Amniotic epithelial cell (primary cell): ENCODE measurements around the gene SRSF9.
"Not testable (repeated sequence)": the region's sequence is repeated elsewhere in the genome, so short reads cannot be mapped to it uniquely, and the experiment has no call there.

ENCODE experiments used
- DNase-seq: peaks from one replicate; pipeline ENCODE4 v3.0.0-alpha.2; 2010; ENCODE audit warnings: low read depth

SRSF9 gene, protein sequence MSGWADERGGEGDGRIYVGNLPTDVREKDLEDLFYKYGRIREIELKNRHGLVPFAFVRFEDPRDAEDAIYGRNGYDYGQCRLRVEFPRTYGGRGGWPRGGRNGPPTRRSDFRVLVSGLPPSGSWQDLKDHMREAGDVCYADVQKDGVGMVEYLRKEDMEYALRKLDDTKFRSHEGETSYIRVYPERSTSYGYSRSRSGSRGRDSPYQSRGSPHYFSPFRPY

DNA sequence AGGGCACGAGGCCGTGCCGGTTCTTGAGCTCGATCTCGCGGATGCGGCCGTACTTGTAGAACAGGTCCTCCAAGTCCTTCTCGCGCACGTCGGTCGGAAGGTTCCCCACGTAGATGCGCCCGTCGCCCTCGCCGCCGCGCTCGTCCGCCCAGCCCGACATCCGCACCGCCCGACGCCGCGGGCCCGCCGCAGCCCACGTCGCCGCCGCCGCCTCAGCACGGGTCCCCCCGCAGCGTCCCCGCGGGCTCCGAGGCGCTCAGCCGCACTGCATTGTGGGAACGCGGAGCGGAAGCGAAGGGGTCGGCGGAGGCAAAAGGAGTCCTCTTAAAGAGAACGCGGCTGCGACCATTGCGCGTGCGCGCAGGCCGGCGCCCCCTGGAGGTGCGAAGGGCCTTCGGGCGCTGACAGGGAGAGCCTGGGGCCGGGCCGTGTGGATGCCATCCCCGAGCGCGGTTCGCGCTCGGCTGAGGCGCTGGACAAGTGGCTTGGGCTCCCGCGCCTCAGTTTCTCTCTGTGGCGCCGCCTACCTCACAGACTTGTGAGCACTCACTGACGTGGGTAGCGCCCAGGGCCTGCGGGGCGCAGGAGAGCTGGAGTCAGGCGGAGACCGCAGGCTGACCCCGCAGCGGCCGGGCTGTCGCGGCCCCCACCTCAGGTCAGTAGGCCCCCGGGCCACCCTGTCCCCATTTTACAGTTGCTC lies at the start of gene SRSF9:
TSS of gene SRSF9 (minus strand) at position 299 of the 700 bp plus-strand sequence. CDS start at position 160, 139 bp downstream.
- DNase-seq = peak; percentile 95

DNA sequence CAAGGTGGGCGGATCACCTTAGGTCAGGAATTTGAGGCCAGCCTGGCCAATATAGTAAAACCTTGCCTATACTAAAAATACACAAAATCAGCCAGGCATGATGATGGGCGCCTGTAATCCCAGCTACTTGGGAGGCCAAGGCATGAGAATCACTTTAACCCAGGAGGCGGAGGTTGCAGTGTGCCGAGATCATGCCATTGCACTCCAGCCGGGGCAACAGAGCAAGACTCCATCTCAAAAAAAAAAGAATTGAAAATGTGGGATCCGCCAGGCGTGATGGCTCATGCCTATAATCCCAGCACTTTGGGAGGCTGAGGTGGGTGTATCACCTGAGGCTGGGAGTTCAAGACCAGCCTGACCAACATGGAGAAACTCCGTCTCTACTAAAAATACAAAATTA lies 49.8 kb upstream of the SRSF9 start:
- not testable (repeated sequence) for DNase-seq

DNA sequence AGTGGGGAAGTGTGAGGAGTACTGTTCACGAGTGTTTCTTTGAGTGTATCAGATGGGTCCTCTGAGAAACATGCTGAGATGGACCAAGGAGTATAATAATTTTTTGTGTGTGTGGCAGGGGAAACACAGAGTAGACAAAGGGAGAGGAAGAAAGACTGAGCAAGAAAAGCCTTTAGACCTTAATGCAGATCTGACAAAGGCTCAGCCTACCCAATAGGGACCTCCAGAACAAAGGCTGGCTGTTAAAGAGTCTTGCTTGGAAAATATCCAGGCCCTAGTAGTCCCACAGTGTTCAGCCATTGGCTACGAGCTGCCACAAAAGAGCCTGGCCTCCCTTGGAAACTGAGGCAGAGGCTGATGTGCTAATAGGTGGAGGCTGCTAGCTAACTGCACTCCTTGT lies 45.9 kb upstream of the SRSF9 start:
- no peak for DNase-seq

DNA sequence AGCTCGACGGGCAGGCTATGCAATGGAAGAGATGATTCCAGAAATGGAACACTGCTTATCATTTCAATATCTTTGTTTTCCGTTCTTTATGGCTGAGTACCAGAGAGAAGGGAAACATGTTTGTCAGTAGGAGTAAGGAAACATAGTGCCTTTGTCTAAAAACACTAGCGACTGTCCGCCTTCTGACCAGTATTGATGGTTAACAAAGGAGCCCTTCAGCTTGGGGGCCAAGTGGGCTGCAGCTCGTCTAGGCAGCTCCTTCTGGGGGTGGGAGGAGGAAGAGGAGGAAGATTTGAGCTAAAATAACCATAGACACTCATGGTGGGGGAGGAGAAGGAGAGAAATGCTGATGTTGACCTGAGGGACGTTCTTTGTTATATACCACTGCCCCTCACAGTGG lies 44.5 kb upstream of the SRSF9 start:
- DNase-seq = no peak

DNA sequence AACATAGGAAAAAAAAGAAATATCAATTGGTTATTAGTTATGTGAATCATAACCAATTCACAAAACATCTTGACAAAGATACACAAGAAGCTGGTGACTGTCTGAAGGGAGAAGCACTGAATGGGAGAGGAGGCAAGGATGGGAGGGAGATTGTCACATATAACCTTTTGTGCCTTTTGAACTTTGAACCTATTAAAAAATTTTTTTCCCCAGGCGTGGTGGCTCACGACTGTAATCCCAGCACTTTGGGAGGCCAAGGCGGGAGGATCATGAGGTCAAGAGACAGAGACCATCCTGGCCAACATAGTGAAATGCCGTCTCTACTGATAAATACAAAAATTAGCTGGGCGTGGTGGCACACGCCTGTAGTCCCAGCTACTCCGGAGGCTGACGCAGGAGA lies 39.0 kb upstream of the SRSF9 start:
- no peak for DNase-seq

DNA sequence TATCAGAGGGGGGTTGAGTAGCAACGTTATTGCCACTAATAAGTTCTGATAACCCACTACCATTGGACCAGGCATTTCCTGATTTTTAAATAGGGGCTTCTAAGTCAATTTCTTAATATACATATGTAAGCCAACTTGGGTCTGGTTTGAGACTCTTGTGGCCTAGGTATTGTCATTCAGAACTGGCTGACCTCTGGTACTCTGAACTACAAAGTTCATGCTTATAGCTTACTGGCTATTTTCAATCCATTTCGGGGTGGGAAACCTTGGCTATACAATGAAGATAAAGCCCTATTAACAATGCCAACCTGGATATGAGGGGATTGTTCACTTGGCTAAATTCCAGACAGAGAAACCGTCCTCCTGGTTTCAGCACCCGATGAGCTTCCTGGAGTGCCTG lies 35.0 kb upstream of the SRSF9 start:
- no peak for DNase-seq

DNA sequence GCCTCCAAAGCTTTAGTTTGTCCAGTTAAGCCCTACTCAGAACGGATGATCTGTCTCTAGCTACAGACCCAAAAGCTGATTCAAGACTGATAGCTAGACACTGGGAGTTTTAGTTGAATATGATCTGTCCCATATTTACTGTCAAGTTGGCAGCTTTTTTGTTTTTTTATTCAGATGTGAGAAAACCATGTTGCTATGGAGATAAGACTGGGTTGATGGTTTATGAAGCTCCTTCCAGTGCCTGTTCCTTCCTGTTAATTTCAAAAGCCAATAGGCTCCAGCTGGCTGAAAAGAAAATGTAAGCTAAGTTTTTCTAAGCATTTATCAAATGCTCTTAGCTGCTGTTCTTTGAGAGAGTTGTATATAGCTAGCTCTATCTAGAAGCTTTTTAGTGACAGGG lies 31.0 kb upstream of the SRSF9 start:
- DNase-seq = no peak

DNA sequence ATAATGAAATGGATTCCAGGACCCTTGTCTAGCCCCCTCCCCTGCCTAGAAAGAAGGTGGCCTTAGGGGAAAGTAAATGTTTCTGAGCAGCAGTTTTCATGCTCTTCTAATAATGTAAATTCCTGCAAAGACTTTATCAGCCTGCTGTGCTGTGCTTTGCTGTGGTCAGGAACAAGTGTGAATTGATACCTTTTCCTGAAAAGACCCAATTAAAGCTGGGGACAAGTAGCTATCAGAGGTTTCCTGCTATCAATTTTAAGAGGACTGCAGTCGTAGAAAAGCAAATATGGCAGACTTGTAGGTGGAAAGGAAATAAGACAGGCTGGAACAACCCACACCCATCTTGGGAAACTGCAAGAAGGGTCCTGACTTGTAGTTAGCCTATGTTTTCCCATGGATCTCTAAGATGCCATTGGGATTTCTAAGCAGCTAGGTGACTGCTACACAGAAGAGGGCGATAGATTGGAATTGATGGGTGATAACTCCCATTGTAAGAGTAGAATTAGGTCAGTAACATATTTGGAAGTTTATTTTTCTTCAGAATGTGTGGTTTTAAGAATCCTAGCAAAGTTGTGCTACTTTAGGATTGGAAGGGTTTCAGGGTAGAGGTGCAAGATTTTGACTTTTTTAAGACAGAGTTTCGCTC lies 29.4 kb upstream of the SRSF9 start:
- no peak for DNase-seq

DNA sequence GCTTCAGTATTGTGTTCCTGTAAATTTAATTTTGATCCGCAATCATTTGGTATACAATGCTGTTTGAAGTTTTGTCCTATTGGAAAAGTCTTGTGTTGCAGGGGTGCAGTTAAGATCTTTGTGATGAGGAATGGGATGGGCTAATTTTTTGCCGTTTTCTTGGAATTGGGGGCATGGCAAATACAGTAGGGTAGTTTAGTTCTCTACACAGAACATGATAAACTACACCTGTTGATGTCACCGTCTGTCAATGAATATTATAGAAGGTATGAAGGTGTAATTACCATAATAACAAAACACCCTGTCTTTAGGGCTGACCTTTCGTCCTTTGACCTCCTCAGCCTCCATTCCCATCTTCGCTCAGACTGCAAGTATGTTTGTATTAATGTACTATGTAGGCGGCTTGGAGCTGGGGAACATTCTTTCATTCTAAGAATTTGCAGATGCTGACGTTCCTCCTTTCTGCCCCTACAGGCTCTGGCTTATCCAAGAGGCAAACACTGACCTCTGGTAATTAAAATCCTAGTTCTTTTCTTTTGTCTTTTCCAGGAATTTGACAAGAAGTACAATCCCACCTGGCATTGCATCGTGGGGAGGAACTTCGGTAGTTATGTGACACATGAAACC lies 28.1 kb upstream of the SRSF9 start:
- no peak for DNase-seq

DNA sequence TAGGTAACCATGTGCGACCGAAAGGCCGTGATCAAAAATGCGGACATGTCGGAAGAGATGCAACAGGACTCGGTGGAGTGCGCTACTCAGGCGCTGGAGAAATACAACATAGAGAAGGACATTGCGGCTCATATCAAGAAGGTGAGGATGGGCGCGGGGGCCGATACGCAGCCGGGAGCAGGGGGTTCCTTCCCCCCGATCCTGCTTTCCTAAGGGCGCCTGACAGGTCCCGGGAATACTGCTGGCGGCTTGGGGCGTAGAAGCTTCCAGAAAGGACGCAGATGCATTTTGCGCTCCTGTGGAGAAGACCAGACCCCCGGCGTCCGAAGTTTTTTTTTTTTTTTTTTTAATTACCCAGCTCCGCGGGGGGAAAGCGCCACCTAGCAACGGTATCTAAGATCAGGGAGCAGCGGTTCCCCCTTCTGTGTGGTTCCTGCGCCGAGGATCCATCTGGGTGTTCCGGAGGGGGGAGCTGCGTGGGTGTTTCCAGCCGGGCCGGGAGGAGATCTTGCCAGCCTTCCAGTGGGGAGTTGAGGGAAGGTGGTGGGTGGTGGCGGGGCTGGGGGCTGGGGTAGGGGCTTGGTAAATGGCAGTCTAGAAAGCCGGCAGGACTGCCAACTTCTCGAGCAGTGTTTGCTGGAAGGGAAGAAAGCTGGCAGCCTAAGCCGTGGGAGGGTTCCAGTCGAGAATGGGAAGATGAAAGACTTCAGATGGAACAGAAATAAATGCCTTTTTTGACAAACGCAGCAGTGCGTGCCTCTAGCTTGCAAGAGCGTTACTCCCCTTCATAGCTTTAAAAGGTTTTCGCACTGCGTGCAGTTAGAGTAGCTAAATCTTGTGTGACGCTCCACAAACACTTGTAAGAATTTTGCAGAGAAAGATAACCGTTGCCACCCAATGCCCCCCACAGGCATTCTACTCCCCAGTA lies 27.1 kb upstream of the SRSF9 start:
- DNase-seq = peak; percentile 63

DNA sequence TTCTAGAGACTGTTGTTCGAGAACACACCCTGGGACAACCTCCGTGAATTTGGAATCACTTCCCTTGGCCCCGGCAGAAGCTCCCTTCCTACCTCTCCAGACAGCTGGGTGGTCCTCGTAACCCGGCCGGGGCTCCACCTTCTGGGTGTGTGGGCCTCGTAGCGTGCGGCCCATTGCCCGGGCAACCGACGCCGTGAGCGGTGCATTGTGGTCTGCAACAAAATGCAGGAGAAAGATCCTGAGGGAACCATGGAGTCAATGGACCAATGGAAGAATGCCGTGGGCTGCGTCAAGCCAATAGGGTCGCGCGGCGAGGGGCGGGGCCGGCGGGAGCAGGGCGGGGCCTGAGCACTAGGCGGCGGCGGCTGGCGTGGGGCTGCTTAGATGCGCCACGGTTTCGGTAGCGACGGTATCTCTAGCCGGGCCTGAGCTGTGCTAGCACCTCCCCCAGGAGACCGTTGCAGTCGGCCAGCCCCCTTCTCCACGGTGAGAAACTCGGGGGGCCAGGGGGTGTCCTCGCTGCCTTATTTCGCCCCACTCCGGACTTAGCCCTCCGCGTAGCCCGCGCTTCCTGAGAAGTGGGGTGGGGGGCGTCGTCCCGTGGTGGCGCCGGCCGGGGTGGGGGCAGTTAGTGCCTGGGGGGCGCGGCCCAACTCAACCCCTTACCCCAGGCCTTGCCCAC lies 26.3 kb upstream of the SRSF9 start, which contains the start of gene DYNLL1:
TSS of gene DYNLL1 (plus strand) at position 383 of the 682 bp plus-strand sequence. CDS start 309 bp downstream, outside the sequence.
- DNase-seq = peak; percentile 91

DNA sequence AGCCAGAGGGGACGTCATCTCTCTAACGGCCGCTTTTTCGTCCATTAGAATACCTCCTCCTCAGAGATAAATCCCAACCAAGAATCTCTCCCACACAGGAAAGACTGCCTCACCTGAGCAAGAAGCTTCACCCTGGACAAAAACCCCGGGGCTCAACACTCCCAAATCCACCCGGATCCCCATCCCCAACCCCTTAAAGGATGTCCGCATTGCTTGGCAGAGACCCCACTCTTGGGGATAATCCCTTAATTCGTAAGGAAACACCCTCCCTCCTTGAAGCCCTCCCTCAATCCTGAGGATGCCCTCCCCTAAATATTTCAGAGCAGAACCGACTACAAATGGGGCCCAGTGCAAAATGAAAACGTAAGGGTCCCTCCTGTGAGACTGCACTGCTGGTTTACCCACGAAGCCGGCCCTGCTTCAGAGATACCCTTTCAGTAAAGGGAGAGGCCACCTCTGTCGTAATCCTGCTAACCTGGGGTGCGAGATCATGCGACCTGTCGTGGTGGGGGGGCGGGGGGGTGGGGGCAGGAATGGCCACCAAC lies 25.7 kb upstream of the SRSF9 start:
- no peak for DNase-seq

DNA sequence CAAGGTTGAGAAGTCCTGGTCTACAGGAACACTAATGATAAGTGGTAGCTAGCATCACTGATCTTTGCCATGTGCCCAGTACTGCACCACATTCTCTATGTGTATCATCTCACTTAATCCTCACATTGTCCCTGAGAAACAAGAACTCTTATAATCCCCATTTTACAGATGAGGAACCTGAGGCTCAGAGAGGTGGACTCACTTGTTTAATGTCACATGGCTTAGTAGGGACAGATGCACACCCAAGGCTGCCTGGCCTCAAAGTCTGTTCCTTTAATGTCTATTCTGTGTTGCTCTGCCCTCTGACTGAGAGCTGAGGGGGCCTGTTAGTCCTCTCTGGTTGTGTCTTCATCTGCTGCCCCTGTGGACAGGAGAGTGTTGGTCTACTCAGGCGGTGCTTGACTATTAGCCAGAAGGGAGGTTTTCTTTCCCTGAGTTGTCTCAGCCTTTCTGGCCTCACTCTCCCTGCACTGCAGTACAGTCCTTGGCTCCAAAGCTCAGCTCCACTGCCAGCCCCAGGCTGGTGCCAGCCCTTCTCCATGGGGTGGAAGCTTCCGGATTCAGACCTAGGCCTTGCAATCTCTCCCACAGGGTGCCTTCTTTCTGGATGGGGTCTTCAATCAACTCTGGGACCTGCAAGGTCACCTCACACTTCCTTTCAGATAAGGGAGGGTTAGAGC lies 21.4 kb upstream of the SRSF9 start:
- DNase-seq = no peak

DNA sequence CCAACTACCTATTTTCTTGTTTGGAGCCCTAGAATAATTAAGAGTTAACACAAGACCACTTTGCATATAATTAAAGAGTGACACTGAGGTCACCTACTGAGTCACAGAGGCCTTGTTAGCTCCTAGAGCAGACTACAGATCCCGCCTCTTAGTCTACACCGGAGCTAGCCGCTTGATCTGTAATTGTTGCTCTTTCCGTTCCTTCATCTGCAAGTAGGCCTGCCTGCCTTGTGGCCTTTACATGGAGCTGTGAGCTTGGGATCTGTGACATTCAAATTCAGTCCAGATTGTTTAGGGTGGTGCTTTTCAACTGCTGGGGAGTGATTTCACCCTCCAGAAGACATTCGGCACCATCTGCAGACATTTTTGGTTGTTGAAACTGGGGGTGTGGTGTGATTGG lies 20.8 kb upstream of the SRSF9 start:
- DNase-seq = no peak

DNA sequence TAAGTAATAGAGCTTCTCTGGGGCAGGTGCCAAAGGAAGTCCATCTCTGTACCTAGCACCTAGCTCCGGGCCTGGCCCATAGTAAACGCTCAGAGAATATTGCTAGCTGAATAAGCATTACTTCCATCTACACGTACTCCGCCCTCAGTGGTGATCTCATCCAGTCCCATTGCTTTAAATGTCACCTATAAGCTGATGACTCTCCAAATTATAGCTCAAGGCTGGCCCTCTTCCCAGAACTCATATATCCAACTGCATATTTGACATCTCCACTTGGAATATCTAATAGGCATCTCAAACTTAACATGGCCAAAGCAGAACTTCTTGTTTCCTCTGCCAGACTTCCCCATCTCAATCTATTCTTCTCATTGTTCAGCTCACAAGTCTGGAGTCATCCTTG lies 19.5 kb upstream of the SRSF9 start:
- DNase-seq = no peak

DNA sequence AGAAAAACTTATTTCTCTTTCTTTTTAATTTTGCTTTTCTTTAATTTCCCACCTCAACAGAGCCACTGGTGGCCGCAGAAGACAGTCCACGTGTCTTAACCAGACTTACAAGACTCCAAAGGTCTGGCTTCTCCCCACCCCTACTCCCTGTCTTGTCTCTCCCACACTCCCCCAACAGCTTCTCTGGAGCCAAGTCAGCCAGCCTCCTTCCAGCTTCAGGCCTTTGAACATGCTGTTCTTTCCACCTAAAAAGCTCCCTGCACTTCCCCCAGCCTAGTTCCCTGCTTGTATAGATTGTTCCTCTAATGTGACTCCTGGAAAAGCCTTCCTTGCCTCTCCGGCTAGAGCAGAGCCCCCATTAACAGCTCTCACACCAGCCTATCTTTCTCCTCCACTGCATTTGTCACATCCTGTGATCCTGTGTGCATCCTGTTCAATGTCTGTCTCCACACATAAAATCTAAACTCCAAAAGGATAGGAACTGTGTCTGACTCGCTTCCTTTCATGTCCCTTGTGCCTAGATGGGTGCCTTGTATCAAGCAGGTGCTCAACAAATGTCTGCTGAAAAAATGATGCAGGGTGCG lies 18.6 kb upstream of the SRSF9 start:
- DNase-seq = peak; percentile 53

DNA sequence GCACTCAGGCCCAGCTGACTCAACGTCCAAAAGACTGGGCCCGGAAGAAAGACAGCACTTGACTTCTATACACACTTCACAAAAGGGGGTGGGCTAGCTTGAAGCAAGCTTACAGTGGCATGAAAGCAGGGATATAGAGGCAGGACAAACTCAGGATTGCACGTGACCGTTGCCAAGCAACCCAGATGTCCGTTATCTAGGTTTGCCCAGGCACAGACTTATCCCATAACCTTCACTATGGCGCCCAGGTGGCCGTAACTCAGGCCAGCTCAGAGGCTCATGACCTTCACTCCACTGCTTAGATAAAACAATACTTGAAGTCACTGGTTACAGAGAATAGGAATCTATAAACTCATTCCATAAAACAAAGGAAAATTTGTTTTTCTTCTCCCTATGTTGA lies 18.0 kb upstream of the SRSF9 start:
- DNase-seq = peak; percentile 54

DNA sequence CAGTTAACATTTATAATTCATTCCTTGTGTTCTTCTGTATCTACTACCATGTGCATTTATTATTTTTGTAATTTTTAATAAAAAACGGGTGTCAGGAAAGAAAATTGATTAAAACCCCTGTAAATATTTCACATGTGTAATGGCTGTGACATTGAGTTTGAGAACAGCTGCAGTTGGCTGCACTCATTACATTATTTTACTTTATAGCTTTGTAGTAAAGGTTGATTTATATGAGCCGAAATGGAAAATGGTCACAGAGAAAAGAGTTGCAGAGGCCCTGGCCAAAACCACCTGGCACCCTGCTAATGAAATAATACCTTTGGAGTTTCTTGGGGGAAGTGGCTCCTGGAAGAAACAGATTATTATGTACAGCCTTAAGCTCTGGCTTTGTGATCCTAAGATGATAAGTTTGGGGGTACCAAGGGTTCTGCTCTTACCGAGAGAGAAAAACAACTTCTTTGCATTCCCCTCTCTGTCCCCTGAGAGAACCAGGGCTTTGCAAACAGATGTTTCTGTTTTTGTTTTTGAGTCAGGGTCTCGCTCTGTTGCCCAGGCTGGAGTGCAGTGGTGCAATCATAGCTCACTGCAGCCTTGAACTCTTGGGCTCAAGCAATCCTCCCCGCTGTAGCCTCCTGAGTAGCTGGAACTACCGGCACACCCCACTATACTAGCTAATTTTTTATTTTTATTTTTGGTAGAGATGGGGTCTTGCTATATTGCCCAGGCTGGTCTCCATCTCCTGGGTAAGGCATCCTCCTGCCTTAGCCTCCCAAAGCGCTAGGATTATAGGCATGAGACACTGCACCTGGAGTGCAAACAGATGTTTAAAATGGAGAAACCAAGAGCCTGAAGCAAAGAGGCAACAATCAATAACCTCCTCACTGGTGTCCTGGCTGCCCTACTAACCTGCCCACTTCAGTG lies 16.7 kb upstream of the SRSF9 start:
- DNase-seq = no peak

DNA sequence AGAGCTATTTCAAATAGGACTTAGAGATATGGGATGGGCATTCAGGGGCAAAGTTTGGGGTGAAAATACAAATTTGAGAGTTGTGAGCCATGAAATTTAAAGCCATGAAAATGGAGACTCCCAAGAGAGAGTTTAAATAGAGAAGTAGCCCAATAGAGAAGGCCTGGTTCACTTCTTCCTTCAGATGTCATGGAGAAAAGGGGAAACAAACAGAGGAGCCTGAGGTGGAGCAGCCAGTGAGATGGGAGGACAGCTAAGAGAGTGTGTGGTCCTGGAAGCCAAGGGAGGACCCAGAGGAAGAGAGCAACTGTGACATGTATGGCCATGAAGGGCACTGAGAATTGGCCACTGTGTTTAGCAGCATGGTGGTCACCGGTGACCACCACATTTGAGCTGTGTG lies 14.1 kb upstream of the SRSF9 start:
- no peak for DNase-seq
